HFFc6 (cell line): ENCODE data around the gene SSUH2. TPM values are rescaled to one million over a fixed set of nuclear protein-coding genes. Genes with fewer than 3 reads are reported as not detected.

Experiments used
- DNase-seq: peaks from one replicate; pipeline ENCODE4 v3.0.0-alpha.2; 2018
- H3K27ac Mint-ChIP-seq: 2 replicates; pipeline ENCODE4 v1.8.0; 2020; ENCODE audit warnings: mild to moderate bottlenecking, mixed read lengths
- H3K27me3 Mint-ChIP-seq: 2 replicates; pipeline ENCODE4 v1.8.0; 2021; ENCODE audit warnings: mild to moderate bottlenecking, moderate library complexity, mixed read lengths; ENCODE audit not compliant: insufficient read depth
- H3K36me3 Mint-ChIP-seq: 2 replicates; pipeline ENCODE4 v1.8.0; 2021; ENCODE audit warnings: low read depth, mixed read lengths
- H3K4me1 Mint-ChIP-seq: 2 replicates; pipeline ENCODE4 v1.8.0; 2020; ENCODE audit warnings: low read depth, mixed read lengths
- H3K4me3 Mint-ChIP-seq: 2 replicates; pipeline ENCODE4 v1.8.0; 2020; ENCODE audit warnings: mild to moderate bottlenecking, moderate library complexity, mixed read lengths
- H3K9me3 Mint-ChIP-seq: 2 replicates; pipeline ENCODE4 v1.8.0; 2020; ENCODE audit warnings: mild to moderate bottlenecking, mixed read lengths
- CTCF ChIP-seq: fragments of 200-600 bp; sonication (generic); IDR thresholded peaks from 2 replicates; pipeline ENCODE4 v1.5.0; 2021; ENCODE audit warnings: antibody characterized with exemption, mild to moderate bottlenecking
- total RNA-seq, 6 experiments: library from RNA; stranded (reverse); fragmentation: NEBNext Ultra II Directional; extraction: Animal tissue kit (Norgen Biotek cat#: 25700); gene quantifications; 2 replicates in 1 of 6; 3 replicates in 5 of 6; pipeline ENCODE4 v1.2.3, GENCODE V29; 2021

The SSUH2 gene
- total RNA-seq, 6 experiments from 2014 or later: 0.28 to 0.51 (median 0.37) TPM; not detected in 2

GRCh38 chr3:8637348-8637747 lies 7.2 kb downstream of the SSUH2 start:
- Mint-ChIP-seq H3K27me3 (peaks cover 24% of the 10 kb centered on the region), H3K36me3 (peaks cover 6% of the 10 kb centered on the region; the same call in 1 of the 2 replicates), H3K27ac (no peak overlapping the region), H3K9me3 (peaks cover 13% of the 10 kb centered on the region), H3K4me1 (peaks cover 4% of the 10 kb centered on the region), H3K4me3 (no peak overlapping the region)
- no peak for DNase-seq
- no peak for TF ChIP-seq CTCF

GRCh38 chr3:8635631-8636030 lies 9.0 kb downstream of the SSUH2 start:
- Mint-ChIP-seq H3K36me3 (peaks cover 6% of the 10 kb centered on the region; the same call in 1 of the 2 replicates), H3K9me3 (peaks cover 13% of the 10 kb centered on the region), H3K4me1 (peaks cover 21% of the 10 kb centered on the region), H3K4me3 (no peak overlapping the region), H3K27me3 (peaks cover 14% of the 10 kb centered on the region), H3K27ac (no peak overlapping the region)
- no peak for TF ChIP-seq CTCF
- no peak for DNase-seq

GRCh38 chr3:8635125-8635524 lies 9.5 kb downstream of the SSUH2 start:
- Mint-ChIP-seq H3K36me3 (peaks cover 6% of the 10 kb centered on the region; the same call in 1 of the 2 replicates), H3K4me1 (peaks cover 26% of the 10 kb centered on the region), H3K4me3 (no peak overlapping the region), H3K9me3 (peaks cover 13% of the 10 kb centered on the region), H3K27me3 (peaks cover 14% of the 10 kb centered on the region), H3K27ac (no peak overlapping the region)
- no peak for DNase-seq
- TF ChIP-seq CTCF: no peak

- Mint-ChIP-seq H3K36me3 (peaks cover 6% of the 10 kb centered on the region; the same call in 1 of the 2 replicates), H3K4me1 (peaks cover 40% of the 10 kb centered on the region), H3K27me3 (peaks cover 5% of the 10 kb centered on the region), H3K9me3 (peaks cover 13% of the 10 kb centered on the region), H3K4me3 (no peak overlapping the region), H3K27ac (no peak overlapping the region)
- TF ChIP-seq CTCF: no peak
- DNase-seq: no peak
These were observed 12.0 kb downstream of the SSUH2 start for GRCh38 chr3:8632402-8633237.

- TF ChIP-seq CTCF: no peak
- Mint-ChIP-seq H3K4me1 (peaks cover 40% of the 10 kb centered on the region), H3K27me3 (peaks cover 1% of the 10 kb centered on the region; the same call in 1 of the 2 replicates), H3K9me3 (peaks cover 7% of the 10 kb centered on the region), H3K4me3 (no peak overlapping the region), H3K27ac (no peak overlapping the region), H3K36me3 (peaks cover 5% of the 10 kb centered on the region; the same call in 1 of the 2 replicates)
- DNase-seq: no peak
These were observed 12.9 kb downstream of the SSUH2 start for GRCh38 chr3:8631661-8632060.
